Thyroid gland (tissue), 4 donors: ENCODE data around the gene UGT1A7. TPM values are rescaled to one million over a fixed set of nuclear protein-coding genes. Genes with fewer than 3 reads are reported as not detected.

Experiments used
- DNase-seq, 2 donors: peaks; one replicate each; pipeline ENCODE4 v3.0.0-alpha.2; 2019
- H3K27ac ChIP-seq, 3 donors: fragments of 200-600 bp; sonication (generic); 1 replicate in 2 of 3; 2 replicates in 1 of 3; pipeline ENCODE4 v1.5.1; 2016 to 2019; ENCODE audit warnings: mild to moderate bottlenecking in 1 of 3, moderate library complexity in 1 of 3
- H3K27me3 ChIP-seq: fragments of 200-600 bp; sonication (generic); one replicate; pipeline ENCODE4 v1.5.1; 2019
- H3K36me3 ChIP-seq, 2 donors: fragments of 200-600 bp; sonication (generic); one replicate each; pipeline ENCODE4 v1.5.1; 2016 to 2019
- H3K4me1 ChIP-seq, 2 donors: fragments of 200-600 bp; sonication (generic); one replicate each; pipeline ENCODE4 v1.5.1; 2017 to 2019
- H3K4me3 ChIP-seq, 3 donors: fragments of 200-600 bp; sonication (generic); replicated peaks in 1 of 3; 1 replicate in 2 of 3; 2 replicates in 1 of 3; pipeline ENCODE4 v1.5.1; 2016; ENCODE audit warnings: mild to moderate bottlenecking in 1 of 3
- H3K9me3 ChIP-seq: fragments of 200-600 bp; sonication (generic); one replicate; pipeline ENCODE4 v1.5.1; 2017
- CTCF ChIP-seq, 6 experiments: fragments of 200-600 bp in 3 of 6; fragments of 450-650 bp in 3 of 6; sonication (generic) in 3 of 6; IDR thresholded peaks; one replicate each; pipeline ENCODE4 v1.5.1; 2016 to 2019; ENCODE audit warnings: antibody characterized with exemption in 6 of 6, mild to moderate bottlenecking in 2 of 6, inconsistent platforms in 1 of 6, moderate library complexity in 1 of 6
- POLR2A ChIP-seq, 2 donors: fragments of 450-650 bp; IDR thresholded peaks; one replicate each; pipeline ENCODE4 v1.6.1; 2017; ENCODE audit warnings: antibody characterized with exemption in 2 of 2, mild to moderate bottlenecking in 2 of 2, moderate library complexity in 1 of 2
- WGBS, 2 donors: methylation state at CpG; one replicate each; pipeline ENCODE4 v1.1.5; 2017; 5-methylcytosine and 5-hydroxymethylcytosine counted together
- intact Hi-C: fragments of 100-400 bp; cut with DNase I; formaldehyde crosslinking; loops from one replicate; pipeline ENCODE4 v1.15.1; 2023
- total RNA-seq, 4 donors: library from RNA; depleted of rRNA; stranded (reverse); fragments of >200 nt; gene quantifications; one replicate each; pipeline ENCODE4 v1.2.3, GENCODE V29; 2016

The UGT1A7 gene
- total RNA-seq, 4 donors from 2014 or later: not detected

- H3K27ac ChIP-seq: no peak overlapping the region
- no peaks in the 10 kb centered on the region for H3K9me3 ChIP-seq
- no peaks in the 10 kb centered on the region for H3K4me1 ChIP-seq
- intact Hi-C loops: no loop called here
- DNase-seq: no peak
- H3K36me3 ChIP-seq: no peaks in the 10 kb centered on the region
- H3K4me3 ChIP-seq: no peak overlapping the region
- H3K27me3 ChIP-seq: no peaks in the 10 kb centered on the region
- 75 to 82% methylated on average over 4 of the region's 4 CpGs for WGBS, 2 donors
- TF ChIP-seq CTCF (IDR thresholded peaks at IDR 0.05): no peak
- TF ChIP-seq POLR2A (IDR thresholded peaks at IDR 0.05): no peak
Measured at GRCh38 chr2:233680361-233681045, 1.2 kb upstream of the UGT1A7 start.

- Histone ChIP-seq H3K4me3 (no peak overlapping the region), H3K9me3 (no peaks in the 10 kb centered on the region), H3K36me3 (no peaks in the 10 kb centered on the region), H3K27ac (no peak overlapping the region), H3K4me1 (no peaks in the 10 kb centered on the region), H3K27me3 (no peaks in the 10 kb centered on the region)
- TF ChIP-seq POLR2A (IDR thresholded peaks at IDR 0.05) (no peak), CTCF (IDR thresholded peaks at IDR 0.05) (no peak)
- intact Hi-C loops: no loop called here
- WGBS, 2 donors: 87 to 90% methylated on average over 1 of the region's 1 CpG
- no peak for DNase-seq
Measured at GRCh38 chr2:233684640-233685039, 2.9 kb downstream of the UGT1A7 start.

- no peak overlapping the region for H3K4me3 ChIP-seq
- H3K9me3 ChIP-seq: no peaks in the 10 kb centered on the region
- TF ChIP-seq POLR2A (IDR thresholded peaks at IDR 0.05) (no peak), CTCF (IDR thresholded peaks at IDR 0.05) (no peak)
- H3K27me3 ChIP-seq: no peaks in the 10 kb centered on the region
- H3K4me1 ChIP-seq: peaks cover 10% of the 10 kb centered on the region in 2 donors
- intact Hi-C loops: no loop called here
- no peaks in the 10 kb centered on the region for H3K36me3 ChIP-seq
- WGBS, 2 donors: 84 to 88% methylated on average over 5 of the region's 5 CpGs
- no peak for DNase-seq
- H3K27ac ChIP-seq: no peak overlapping the region
Measured at GRCh38 chr2:233686928-233687327, 5.2 kb downstream of the UGT1A7 start.

- Histone ChIP-seq H3K27me3 (no peaks in the 10 kb centered on the region), H3K9me3 (no peaks in the 10 kb centered on the region), H3K27ac (no peak overlapping the region), H3K36me3 (no peaks in the 10 kb centered on the region), H3K4me3 (no peak overlapping the region), H3K4me1 (peaks cover 10 to 16% of the 10 kb centered on the region in 2 donors)
- no peak for DNase-seq
- TF ChIP-seq POLR2A (IDR thresholded peaks at IDR 0.05): no peak
- TF ChIP-seq CTCF (IDR thresholded peaks at IDR 0.05): no peak
- 86 to 87% methylated on average over 5 of the region's 5 CpGs for WGBS, 2 donors
- intact Hi-C loops: no loop called here
Measured at GRCh38 chr2:233688341-233688740, 6.6 kb downstream of the UGT1A7 start.

- Histone ChIP-seq H3K9me3 (no peaks in the 10 kb centered on the region), H3K4me3 (no peak overlapping the region), H3K27me3 (no peaks in the 10 kb centered on the region), H3K27ac (no peak overlapping the region), H3K36me3 (no peaks in the 10 kb centered on the region), H3K4me1 (peaks cover 10 to 23% of the 10 kb centered on the region in 2 donors)
- intact Hi-C loops: no loop called here
- no peak for TF ChIP-seq CTCF (IDR thresholded peaks at IDR 0.05)
- no peak for TF ChIP-seq POLR2A (IDR thresholded peaks at IDR 0.05)
- DNase-seq: no peak
Measured at GRCh38 chr2:233689031-233689430, 7.3 kb downstream of the UGT1A7 start.
